WTC11 (cell line): ENCODE results near the gene PBX3. TPM values are rescaled to one million over a fixed set of nuclear protein-coding genes. Genes with fewer than 3 reads are reported as not detected.

Experiments used
- ATAC-seq: fragments of 200-7000 bp; cut with Tn5 transposase; 2 replicates; pipeline ENCODE4 v1.10.0; 2021; ENCODE audit warnings: mild to moderate bottlenecking, moderate library complexity
- CTCF ChIA-PET: fragments of 300-600 bp; sonication (Branson Sonifier 250); formaldehyde crosslinking; loops from one replicate; lab custom pipeline; 2021; ENCODE audit warnings: antibody characterized with exemption; lab: Charles Lee
- POLR2A ChIA-PET: fragments of 350-600 bp; sonication (Branson Sonifier 250); formaldehyde crosslinking; loops from one replicate; lab custom pipeline; 2021; ENCODE audit warnings: antibody characterized with exemption; lab: Charles Lee
- DNase-seq: peaks from one replicate; pipeline ENCODE4 v3.0.0; 2021; ENCODE audit warnings: low spot score
- H3K27ac Mint-ChIP-seq: 2 replicates; pipeline ENCODE4 v1.8.0; 2021; ENCODE audit warnings: mixed read lengths
- H3K27me3 Mint-ChIP-seq: 2 replicates; pipeline ENCODE4 v1.8.0; 2021; ENCODE audit warnings: low read depth, mild to moderate bottlenecking, moderate library complexity, mixed read lengths
- H3K36me3 Mint-ChIP-seq: 2 replicates; pipeline ENCODE4 v1.8.0; 2021; ENCODE audit warnings: mixed read lengths
- H3K4me1 Mint-ChIP-seq: 2 replicates; pipeline ENCODE4 v1.8.0; 2022; ENCODE audit warnings: mixed read lengths
- H3K4me3 Mint-ChIP-seq: 2 replicates; pipeline ENCODE4 v1.8.0; 2021; ENCODE audit warnings: mild to moderate bottlenecking, moderate library complexity, mixed read lengths
- H3K9me3 Mint-ChIP-seq: 2 replicates; pipeline ENCODE4 v1.8.0; 2021; ENCODE audit warnings: mixed read lengths
- ATF1 ChIP-seq: sonication (generic); formaldehyde crosslinking; IDR thresholded peaks from 2 replicates; pipeline ENCODE4 v1.8.1; 2023; ENCODE audit warnings: mild to moderate bottlenecking, moderate library complexity, missing genetic modification reagents
- CREB1 ChIP-seq: sonication (generic); formaldehyde crosslinking; IDR thresholded peaks from 2 replicates; pipeline ENCODE4 v1.8.0; 2023; ENCODE audit warnings: mild to moderate bottlenecking, missing genetic modification reagents
- CREM ChIP-seq: sonication (generic); formaldehyde crosslinking; IDR thresholded peaks from 2 replicates; pipeline ENCODE4 v1.8.1; 2022; ENCODE audit warnings: mild to moderate bottlenecking, missing genetic modification reagents, moderate library complexity
- EMX1 ChIP-seq: fragments of 250-450 bp; sonication (Bioruptor Pico); IDR thresholded peaks from 2 replicates; pipeline ENCODE4 v1.8.0; 2021; ENCODE audit warnings: mild to moderate bottlenecking
- ESRRA ChIP-seq: sonication (generic); formaldehyde crosslinking; IDR thresholded peaks from 2 replicates; pipeline ENCODE4 v1.8.1; 2022; ENCODE audit warnings: mild to moderate bottlenecking, missing genetic modification reagents, borderline replicate concordance
- FOXJ3 ChIP-seq: sonication (generic); formaldehyde crosslinking; IDR thresholded peaks from 2 replicates; pipeline ENCODE4 v1.9.0; 2021; ENCODE audit warnings: missing genetic modification reagents, mild to moderate bottlenecking, borderline replicate concordance
- FOXK1 ChIP-seq: sonication (generic); formaldehyde crosslinking; IDR thresholded peaks from 2 replicates; pipeline ENCODE4 v1.8.0; 2022; ENCODE audit warnings: mild to moderate bottlenecking, moderate library complexity, missing genetic modification reagents
- JAZF1 ChIP-seq: fragments of 250-450 bp; sonication (Bioruptor Pico); IDR thresholded peaks from 2 replicates; pipeline ENCODE4 v1.9.0; 2021; ENCODE audit warnings: moderate library complexity, mild to moderate bottlenecking, inconsistent platforms
- NFYB ChIP-seq: sonication (generic); formaldehyde crosslinking; conservative IDR thresholded peaks from 2 replicates; pipeline ENCODE4 v1.8.0; 2022; ENCODE audit warnings: low read depth, missing genetic modification reagents
- PRRX2 ChIP-seq: fragments of 250-450 bp; sonication (Bioruptor Pico); IDR thresholded peaks from 2 replicates; pipeline ENCODE4 v1.8.0; 2021; ENCODE audit warnings: mild to moderate bottlenecking
- SMAD3 ChIP-seq: sonication (generic); formaldehyde crosslinking; IDR thresholded peaks from 2 replicates; pipeline ENCODE4 v1.8.0; 2022; ENCODE audit warnings: missing genetic modification reagents, mild to moderate bottlenecking, borderline replicate concordance
- TEAD1 ChIP-seq: sonication (generic); formaldehyde crosslinking; IDR thresholded peaks from 2 replicates; pipeline ENCODE4 v1.8.0; 2022; ENCODE audit warnings: mild to moderate bottlenecking, missing genetic modification reagents
- ZNF121 ChIP-seq: sonication (generic); formaldehyde crosslinking; IDR thresholded peaks from 2 replicates; pipeline ENCODE4 v1.8.0; 2023; ENCODE audit warnings: missing genetic modification reagents
- ZNF396 ChIP-seq: fragments of 250-450 bp; sonication (Bioruptor Pico); IDR thresholded peaks from 2 replicates; pipeline ENCODE4 v1.8.0; 2021; ENCODE audit warnings: mild to moderate bottlenecking, moderate library complexity, borderline replicate concordance
- ZNF416 ChIP-seq: fragments of 250-450 bp; sonication (Bioruptor Pico); IDR thresholded peaks from 2 replicates; pipeline ENCODE4 v1.9.0; 2021; ENCODE audit warnings: mild to moderate bottlenecking, inconsistent platforms
- total RNA-seq: library from RNA; stranded (reverse); gene quantifications from 3 replicates; pipeline ENCODE4 v1.2.3, GENCODE V29; 2021
- TF ChIP-seq, protein P1 (sequence below): sonication (generic); formaldehyde crosslinking; IDR thresholded peaks from 2 replicates; pipeline ENCODE4 v1.8.1; 2023; ENCODE audit warnings: mild to moderate bottlenecking, missing genetic modification reagents
- TF ChIP-seq, protein P2 (sequence below): sonication (generic); formaldehyde crosslinking; IDR thresholded peaks from 2 replicates; pipeline ENCODE4 v1.8.1; 2022; ENCODE audit warnings: mild to moderate bottlenecking, missing genetic modification reagents, moderate library complexity, borderline replicate concordance
- TF ChIP-seq, protein P3 (sequence below): fragments of 250-450 bp; sonication (Bioruptor Pico); IDR thresholded peaks from 2 replicates; pipeline ENCODE4 v1.8.0; 2021; ENCODE audit warnings: mild to moderate bottlenecking
- TF ChIP-seq, protein P4 (sequence below): sonication (generic); formaldehyde crosslinking; IDR thresholded peaks from 2 replicates; pipeline ENCODE4 v1.8.0; 2022; ENCODE audit warnings: mild to moderate bottlenecking, missing genetic modification reagents
- TF ChIP-seq, protein P5 (sequence below): sonication (generic); formaldehyde crosslinking; IDR thresholded peaks from 2 replicates; pipeline ENCODE4 v1.8.0; 2023; ENCODE audit warnings: mild to moderate bottlenecking, missing genetic modification reagents
- TF ChIP-seq, protein P6 (sequence below): sonication (generic); formaldehyde crosslinking; IDR thresholded peaks from 2 replicates; pipeline ENCODE4 v1.8.0; 2022; ENCODE audit warnings: missing genetic modification reagents
- TF ChIP-seq, protein P7 (sequence below): sonication (generic); formaldehyde crosslinking; IDR thresholded peaks from 2 replicates; pipeline ENCODE4 v1.8.0; 2022; ENCODE audit warnings: mild to moderate bottlenecking, missing genetic modification reagents
- TF ChIP-seq, protein P8 (sequence below): fragments of 250-450 bp; sonication (Bioruptor Pico); IDR thresholded peaks from 2 replicates; pipeline ENCODE4 v1.9.0; 2021; ENCODE audit warnings: moderate library complexity, mild to moderate bottlenecking, inconsistent platforms, borderline replicate concordance

The PBX3 gene
- total RNA-seq, 1 experiment from 2014 or later, result 48.5 TPM

DNA sequence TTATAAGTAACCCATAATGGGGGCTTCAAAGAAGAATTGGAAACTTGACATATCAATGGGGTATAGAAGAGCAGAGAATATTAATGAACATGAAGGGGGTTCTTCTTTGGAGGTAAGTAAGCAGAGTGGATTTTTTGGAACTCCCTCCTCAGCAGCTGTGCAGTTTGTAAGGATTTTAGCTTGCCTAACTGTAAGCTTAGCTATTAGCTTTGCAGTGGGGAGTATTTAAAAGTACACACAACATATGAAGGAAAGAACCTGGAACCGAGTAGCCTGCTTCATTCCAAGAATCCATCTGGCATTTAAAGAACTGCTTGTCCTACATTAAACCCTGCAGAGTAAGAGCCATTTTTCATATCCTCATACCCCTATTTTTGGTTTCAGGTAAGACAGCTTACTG lies 2.2 kb upstream of the PBX3 start:
- POLR2A ChIA-PET, result no interaction called here
- DNase-seq (no peak), ATAC-seq (no peak)
- H3K9me3 Mint-ChIP-seq, result no peaks in the 10 kb centered on the region
- no peak overlapping the region for H3K27ac Mint-ChIP-seq
- H3K27me3 Mint-ChIP-seq, result peaks cover 23% of the 10 kb centered on the region
- peaks cover 26% of the 10 kb centered on the region for H3K4me1 Mint-ChIP-seq
- TF ChIP-seq TEAD1 (CRISPR knock-in tag), result no peak
- no peak for TF ChIP-seq FOXK1 (CRISPR knock-in tag)
- TF ChIP-seq, protein P1, sequence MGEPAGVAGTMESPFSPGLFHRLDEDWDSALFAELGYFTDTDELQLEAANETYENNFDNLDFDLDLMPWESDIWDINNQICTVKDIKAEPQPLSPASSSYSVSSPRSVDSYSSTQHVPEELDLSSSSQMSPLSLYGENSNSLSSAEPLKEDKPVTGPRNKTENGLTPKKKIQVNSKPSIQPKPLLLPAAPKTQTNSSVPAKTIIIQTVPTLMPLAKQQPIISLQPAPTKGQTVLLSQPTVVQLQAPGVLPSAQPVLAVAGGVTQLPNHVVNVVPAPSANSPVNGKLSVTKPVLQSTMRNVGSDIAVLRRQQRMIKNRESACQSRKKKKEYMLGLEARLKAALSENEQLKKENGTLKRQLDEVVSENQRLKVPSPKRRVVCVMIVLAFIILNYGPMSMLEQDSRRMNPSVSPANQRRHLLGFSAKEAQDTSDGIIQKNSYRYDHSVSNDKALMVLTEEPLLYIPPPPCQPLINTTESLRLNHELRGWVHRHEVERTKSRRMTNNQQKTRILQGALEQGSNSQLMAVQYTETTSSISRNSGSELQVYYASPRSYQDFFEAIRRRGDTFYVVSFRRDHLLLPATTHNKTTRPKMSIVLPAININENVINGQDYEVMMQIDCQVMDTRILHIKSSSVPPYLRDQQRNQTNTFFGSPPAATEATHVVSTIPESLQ (CRISPR knock-in tag), result no peak
- TF ChIP-seq ZNF396, result no peak
- TF ChIP-seq, protein P2, sequence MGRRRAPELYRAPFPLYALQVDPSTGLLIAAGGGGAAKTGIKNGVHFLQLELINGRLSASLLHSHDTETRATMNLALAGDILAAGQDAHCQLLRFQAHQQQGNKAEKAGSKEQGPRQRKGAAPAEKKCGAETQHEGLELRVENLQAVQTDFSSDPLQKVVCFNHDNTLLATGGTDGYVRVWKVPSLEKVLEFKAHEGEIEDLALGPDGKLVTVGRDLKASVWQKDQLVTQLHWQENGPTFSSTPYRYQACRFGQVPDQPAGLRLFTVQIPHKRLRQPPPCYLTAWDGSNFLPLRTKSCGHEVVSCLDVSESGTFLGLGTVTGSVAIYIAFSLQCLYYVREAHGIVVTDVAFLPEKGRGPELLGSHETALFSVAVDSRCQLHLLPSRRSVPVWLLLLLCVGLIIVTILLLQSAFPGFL (CRISPR knock-in tag), result no peak
- no peak for TF ChIP-seq JAZF1 (CRISPR knock-in tag)
- TF ChIP-seq ESRRA (CRISPR knock-in tag), result no peak
- no peak for TF ChIP-seq ZNF416
- TF ChIP-seq CREM, result no peak
- TF ChIP-seq, protein P3, sequence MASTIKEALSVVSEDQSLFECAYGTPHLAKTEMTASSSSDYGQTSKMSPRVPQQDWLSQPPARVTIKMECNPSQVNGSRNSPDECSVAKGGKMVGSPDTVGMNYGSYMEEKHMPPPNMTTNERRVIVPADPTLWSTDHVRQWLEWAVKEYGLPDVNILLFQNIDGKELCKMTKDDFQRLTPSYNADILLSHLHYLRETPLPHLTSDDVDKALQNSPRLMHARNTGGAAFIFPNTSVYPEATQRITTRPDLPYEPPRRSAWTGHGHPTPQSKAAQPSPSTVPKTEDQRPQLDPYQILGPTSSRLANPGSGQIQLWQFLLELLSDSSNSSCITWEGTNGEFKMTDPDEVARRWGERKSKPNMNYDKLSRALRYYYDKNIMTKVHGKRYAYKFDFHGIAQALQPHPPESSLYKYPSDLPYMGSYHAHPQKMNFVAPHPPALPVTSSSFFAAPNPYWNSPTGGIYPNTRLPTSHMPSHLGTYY (CRISPR knock-in tag), result no peak
- no peak for TF ChIP-seq PRRX2
- TF ChIP-seq ZNF121 (CRISPR knock-in tag), result no peak
- CTCF ChIA-PET, result interaction anchor here (0.8 to 1.8 kb wide), 2 partner anchors 9 to 337 kb away, joined by 3 to 7 read pairs; no protein-coding TSS in a partner anchor
- peak overlapping the region; percentile 79; the same call in 1 of the 2 replicates for H3K4me3 Mint-ChIP-seq
- peaks cover 8% of the 10 kb centered on the region for H3K36me3 Mint-ChIP-seq

DNA sequence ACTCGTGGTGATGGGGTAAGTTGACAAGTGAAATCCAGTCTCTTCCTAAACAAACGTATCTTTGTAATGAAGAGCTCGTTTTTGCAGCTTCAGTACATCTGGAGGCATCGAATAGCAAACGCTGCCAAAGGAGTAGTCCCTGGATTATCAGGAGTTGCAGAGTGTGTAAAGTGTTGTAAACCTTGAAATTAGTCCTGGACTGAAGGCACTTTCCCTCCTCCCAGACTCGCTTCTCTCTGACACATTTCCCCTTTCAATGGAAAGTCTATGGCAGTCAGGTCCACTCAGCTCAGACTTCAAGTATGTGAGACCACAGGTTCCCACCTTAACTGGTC lies 1.5 kb upstream of the PBX3 start:
- CTCF ChIA-PET, result interaction anchor here (0.6 to 1.8 kb wide), 6 partner anchors 10 to 602 kb away, joined by 3 to 7 read pairs (median 4); partner anchors contain the start of genes MAPKAP1 and SCAI
- Mint-ChIP-seq H3K27ac (no peak overlapping the region), H3K36me3 (peaks cover 8% of the 10 kb centered on the region), H3K27me3 (peaks cover 23% of the 10 kb centered on the region), H3K4me1 (peaks cover 33% of the 10 kb centered on the region), H3K4me3 (peak overlapping the region; percentile 79), H3K9me3 (no peaks in the 10 kb centered on the region)
- ATAC-seq, result no peak
- POLR2A ChIA-PET, result interaction anchor here (0.7 to 1.0 kb wide), 2 partner anchors 11 to 13 kb away, joined by 4 read pairs; no protein-coding TSS in a partner anchor
- no peak for DNase-seq
- TF ChIP-seq, protein P4, sequence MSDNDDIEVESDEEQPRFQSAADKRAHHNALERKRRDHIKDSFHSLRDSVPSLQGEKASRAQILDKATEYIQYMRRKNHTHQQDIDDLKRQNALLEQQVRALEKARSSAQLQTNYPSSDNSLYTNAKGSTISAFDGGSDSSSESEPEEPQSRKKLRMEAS (CRISPR knock-in tag), result no peak
- no peak for TF ChIP-seq FOXK1 (CRISPR knock-in tag)
- no peak for TF ChIP-seq SMAD3
- no peak for TF ChIP-seq NFYB (CRISPR knock-in tag)
- no peak for TF ChIP-seq CREB1 (CRISPR knock-in tag)
- TF ChIP-seq FOXJ3 (CRISPR knock-in tag), result no peak
- TF ChIP-seq, protein P5, sequence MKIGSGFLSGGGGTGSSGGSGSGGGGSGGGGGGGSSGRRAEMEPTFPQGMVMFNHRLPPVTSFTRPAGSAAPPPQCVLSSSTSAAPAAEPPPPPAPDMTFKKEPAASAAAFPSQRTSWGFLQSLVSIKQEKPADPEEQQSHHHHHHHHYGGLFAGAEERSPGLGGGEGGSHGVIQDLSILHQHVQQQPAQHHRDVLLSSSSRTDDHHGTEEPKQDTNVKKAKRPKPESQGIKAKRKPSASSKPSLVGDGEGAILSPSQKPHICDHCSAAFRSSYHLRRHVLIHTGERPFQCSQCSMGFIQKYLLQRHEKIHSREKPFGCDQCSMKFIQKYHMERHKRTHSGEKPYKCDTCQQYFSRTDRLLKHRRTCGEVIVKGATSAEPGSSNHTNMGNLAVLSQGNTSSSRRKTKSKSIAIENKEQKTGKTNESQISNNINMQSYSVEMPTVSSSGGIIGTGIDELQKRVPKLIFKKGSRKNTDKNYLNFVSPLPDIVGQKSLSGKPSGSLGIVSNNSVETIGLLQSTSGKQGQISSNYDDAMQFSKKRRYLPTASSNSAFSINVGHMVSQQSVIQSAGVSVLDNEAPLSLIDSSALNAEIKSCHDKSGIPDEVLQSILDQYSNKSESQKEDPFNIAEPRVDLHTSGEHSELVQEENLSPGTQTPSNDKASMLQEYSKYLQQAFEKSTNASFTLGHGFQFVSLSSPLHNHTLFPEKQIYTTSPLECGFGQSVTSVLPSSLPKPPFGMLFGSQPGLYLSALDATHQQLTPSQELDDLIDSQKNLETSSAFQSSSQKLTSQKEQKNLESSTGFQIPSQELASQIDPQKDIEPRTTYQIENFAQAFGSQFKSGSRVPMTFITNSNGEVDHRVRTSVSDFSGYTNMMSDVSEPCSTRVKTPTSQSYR (CRISPR knock-in tag), result no peak
- no peak for TF ChIP-seq EMX1 (CRISPR knock-in tag)
- no peak for TF ChIP-seq JAZF1 (CRISPR knock-in tag)
- TF ChIP-seq, protein P6, sequence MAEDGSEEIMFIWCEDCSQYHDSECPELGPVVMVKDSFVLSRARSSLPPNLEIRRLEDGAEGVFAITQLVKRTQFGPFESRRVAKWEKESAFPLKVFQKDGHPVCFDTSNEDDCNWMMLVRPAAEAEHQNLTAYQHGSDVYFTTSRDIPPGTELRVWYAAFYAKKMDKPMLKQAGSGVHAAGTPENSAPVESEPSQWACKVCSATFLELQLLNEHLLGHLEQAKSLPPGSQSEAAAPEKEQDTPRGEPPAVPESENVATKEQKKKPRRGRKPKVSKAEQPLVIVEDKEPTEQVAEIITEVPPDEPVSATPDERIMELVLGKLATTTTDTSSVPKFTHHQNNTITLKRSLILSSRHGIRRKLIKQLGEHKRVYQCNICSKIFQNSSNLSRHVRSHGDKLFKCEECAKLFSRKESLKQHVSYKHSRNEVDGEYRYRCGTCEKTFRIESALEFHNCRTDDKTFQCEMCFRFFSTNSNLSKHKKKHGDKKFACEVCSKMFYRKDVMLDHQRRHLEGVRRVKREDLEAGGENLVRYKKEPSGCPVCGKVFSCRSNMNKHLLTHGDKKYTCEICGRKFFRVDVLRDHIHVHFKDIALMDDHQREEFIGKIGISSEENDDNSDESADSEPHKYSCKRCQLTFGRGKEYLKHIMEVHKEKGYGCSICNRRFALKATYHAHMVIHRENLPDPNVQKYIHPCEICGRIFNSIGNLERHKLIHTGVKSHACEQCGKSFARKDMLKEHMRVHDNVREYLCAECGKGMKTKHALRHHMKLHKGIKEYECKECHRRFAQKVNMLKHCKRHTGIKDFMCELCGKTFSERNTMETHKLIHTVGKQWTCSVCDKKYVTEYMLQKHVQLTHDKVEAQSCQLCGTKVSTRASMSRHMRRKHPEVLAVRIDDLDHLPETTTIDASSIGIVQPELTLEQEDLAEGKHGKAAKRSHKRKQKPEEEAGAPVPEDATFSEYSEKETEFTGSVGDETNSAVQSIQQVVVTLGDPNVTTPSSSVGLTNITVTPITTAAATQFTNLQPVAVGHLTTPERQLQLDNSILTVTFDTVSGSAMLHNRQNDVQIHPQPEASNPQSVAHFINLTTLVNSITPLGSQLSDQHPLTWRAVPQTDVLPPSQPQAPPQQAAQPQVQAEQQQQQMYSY (CRISPR knock-in tag), result no peak
- TF ChIP-seq, protein P7, sequence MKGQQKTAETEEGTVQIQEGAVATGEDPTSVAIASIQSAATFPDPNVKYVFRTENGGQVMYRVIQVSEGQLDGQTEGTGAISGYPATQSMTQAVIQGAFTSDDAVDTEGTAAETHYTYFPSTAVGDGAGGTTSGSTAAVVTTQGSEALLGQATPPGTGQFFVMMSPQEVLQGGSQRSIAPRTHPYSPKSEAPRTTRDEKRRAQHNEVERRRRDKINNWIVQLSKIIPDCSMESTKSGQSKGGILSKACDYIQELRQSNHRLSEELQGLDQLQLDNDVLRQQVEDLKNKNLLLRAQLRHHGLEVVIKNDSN, result no peak
- TF ChIP-seq, protein P8, sequence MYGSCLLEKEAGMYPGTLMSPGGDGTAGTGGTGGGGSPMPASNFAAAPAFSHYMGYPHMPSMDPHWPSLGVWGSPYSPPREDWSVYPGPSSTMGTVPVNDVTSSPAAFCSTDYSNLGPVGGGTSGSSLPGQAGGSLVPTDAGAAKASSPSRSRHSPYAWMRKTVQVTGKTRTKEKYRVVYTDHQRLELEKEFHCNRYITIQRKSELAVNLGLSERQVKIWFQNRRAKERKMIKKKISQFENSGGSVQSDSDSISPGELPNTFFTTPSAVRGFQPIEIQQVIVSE (CRISPR knock-in tag), result no peak
- TF ChIP-seq ATF1 (CRISPR knock-in tag), result no peak
